Measurements from ENCODE around the gene RAN. TPM values are rescaled to one million over a fixed set of nuclear protein-coding genes. Genes with fewer than 3 reads are reported as not detected.

The RAN gene
- total and polyA plus RNA-seq, 9 of the 15 experiments (the other 6 are each of a cell fraction or from before 2014, with no cell fraction given), result 1,687 to 3,820 (median 2,300) TPM

DNA sequence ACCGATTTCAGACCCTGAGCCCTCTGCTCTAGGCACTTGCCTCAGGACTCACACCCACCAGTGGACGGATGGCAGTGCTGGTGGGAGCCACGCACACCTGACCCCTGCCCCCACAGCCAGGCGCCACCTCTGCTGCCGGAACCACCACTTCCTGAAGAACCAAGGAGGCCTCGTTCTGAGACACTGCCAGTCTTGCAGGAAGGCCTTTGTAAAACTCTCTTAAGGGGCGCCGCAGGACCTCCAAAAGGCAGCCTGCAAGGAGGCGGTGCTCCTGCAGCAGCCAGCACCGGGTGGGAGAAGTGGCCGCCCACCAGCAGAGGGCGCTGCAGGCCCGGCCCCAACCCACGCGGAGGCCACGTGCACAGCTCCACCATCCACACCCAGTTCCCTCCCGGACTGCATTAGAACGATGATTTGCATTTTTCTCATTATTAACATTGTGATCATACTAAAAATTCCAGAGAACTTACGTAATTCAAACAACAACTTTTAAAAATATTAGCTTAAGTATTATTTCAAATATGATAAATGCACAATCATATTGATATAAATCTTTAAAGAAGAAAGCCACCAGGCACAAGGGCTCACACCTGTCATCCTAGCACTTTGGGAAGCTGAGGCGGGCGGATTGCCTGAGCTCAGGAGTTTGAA lies 45.6 kb upstream of the RAN start (continued):
- TF ChIP-seq, protein P1, sequence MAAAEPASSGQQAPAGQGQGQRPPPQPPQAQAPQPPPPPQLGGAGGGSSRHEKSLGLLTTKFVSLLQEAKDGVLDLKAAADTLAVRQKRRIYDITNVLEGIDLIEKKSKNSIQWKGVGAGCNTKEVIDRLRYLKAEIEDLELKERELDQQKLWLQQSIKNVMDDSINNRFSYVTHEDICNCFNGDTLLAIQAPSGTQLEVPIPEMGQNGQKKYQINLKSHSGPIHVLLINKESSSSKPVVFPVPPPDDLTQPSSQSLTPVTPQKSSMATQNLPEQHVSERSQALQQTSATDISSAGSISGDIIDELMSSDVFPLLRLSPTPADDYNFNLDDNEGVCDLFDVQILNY (CRISPR knock-in tag; IDR thresholded peaks at IDR 0.05), result peak; percentile 50; the same call in 1 of the 2 replicates
- TF ChIP-seq HNRNPLL (IDR thresholded peaks at IDR 0.05; ENCODE audit: low read depth, low read length, poor library complexity, severe bottlenecking), result no peak
- TF ChIP-seq, protein P2, sequence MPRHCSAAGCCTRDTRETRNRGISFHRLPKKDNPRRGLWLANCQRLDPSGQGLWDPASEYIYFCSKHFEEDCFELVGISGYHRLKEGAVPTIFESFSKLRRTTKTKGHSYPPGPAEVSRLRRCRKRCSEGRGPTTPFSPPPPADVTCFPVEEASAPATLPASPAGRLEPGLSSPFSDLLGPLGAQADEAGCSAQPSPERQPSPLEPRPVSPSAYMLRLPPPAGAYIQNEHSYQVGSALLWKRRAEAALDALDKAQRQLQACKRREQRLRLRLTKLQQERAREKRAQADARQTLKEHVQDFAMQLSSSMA (CRISPR knock-in tag; IDR thresholded peaks at IDR 0.05), result 0 out of 2 replicates have a peak, but pooled peaks have one; percentile 54
- TF ChIP-seq FOXP1 (CRISPR knock-in tag; IDR thresholded peaks at IDR 0.05), result peak; percentile 94
- TF ChIP-seq MTA3 (IDR thresholded peaks at IDR 0.05; ENCODE audit: borderline replicate concordance), result no peak
- TF ChIP-seq, protein P3, sequence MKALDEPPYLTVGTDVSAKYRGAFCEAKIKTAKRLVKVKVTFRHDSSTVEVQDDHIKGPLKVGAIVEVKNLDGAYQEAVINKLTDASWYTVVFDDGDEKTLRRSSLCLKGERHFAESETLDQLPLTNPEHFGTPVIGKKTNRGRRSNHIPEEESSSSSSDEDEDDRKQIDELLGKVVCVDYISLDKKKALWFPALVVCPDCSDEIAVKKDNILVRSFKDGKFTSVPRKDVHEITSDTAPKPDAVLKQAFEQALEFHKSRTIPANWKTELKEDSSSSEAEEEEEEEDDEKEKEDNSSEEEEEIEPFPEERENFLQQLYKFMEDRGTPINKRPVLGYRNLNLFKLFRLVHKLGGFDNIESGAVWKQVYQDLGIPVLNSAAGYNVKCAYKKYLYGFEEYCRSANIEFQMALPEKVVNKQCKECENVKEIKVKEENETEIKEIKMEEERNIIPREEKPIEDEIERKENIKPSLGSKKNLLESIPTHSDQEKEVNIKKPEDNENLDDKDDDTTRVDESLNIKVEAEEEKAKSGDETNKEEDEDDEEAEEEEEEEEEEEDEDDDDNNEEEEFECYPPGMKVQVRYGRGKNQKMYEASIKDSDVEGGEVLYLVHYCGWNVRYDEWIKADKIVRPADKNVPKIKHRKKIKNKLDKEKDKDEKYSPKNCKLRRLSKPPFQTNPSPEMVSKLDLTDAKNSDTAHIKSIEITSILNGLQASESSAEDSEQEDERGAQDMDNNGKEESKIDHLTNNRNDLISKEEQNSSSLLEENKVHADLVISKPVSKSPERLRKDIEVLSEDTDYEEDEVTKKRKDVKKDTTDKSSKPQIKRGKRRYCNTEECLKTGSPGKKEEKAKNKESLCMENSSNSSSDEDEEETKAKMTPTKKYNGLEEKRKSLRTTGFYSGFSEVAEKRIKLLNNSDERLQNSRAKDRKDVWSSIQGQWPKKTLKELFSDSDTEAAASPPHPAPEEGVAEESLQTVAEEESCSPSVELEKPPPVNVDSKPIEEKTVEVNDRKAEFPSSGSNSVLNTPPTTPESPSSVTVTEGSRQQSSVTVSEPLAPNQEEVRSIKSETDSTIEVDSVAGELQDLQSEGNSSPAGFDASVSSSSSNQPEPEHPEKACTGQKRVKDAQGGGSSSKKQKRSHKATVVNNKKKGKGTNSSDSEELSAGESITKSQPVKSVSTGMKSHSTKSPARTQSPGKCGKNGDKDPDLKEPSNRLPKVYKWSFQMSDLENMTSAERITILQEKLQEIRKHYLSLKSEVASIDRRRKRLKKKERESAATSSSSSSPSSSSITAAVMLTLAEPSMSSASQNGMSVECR (CRISPR knock-in tag; IDR thresholded peaks at IDR 0.05), result peak; percentile 83
- TF ChIP-seq, protein P4, sequence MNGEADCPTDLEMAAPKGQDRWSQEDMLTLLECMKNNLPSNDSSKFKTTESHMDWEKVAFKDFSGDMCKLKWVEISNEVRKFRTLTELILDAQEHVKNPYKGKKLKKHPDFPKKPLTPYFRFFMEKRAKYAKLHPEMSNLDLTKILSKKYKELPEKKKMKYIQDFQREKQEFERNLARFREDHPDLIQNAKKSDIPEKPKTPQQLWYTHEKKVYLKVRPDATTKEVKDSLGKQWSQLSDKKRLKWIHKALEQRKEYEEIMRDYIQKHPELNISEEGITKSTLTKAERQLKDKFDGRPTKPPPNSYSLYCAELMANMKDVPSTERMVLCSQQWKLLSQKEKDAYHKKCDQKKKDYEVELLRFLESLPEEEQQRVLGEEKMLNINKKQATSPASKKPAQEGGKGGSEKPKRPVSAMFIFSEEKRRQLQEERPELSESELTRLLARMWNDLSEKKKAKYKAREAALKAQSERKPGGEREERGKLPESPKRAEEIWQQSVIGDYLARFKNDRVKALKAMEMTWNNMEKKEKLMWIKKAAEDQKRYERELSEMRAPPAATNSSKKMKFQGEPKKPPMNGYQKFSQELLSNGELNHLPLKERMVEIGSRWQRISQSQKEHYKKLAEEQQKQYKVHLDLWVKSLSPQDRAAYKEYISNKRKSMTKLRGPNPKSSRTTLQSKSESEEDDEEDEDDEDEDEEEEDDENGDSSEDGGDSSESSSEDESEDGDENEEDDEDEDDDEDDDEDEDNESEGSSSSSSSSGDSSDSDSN (IDR thresholded peaks at IDR 0.05; ENCODE audit: borderline replicate concordance in 1 of 2, low read depth in 2 of 2, low read length in 2 of 2), result no peak
- TF ChIP-seq, protein P5, sequence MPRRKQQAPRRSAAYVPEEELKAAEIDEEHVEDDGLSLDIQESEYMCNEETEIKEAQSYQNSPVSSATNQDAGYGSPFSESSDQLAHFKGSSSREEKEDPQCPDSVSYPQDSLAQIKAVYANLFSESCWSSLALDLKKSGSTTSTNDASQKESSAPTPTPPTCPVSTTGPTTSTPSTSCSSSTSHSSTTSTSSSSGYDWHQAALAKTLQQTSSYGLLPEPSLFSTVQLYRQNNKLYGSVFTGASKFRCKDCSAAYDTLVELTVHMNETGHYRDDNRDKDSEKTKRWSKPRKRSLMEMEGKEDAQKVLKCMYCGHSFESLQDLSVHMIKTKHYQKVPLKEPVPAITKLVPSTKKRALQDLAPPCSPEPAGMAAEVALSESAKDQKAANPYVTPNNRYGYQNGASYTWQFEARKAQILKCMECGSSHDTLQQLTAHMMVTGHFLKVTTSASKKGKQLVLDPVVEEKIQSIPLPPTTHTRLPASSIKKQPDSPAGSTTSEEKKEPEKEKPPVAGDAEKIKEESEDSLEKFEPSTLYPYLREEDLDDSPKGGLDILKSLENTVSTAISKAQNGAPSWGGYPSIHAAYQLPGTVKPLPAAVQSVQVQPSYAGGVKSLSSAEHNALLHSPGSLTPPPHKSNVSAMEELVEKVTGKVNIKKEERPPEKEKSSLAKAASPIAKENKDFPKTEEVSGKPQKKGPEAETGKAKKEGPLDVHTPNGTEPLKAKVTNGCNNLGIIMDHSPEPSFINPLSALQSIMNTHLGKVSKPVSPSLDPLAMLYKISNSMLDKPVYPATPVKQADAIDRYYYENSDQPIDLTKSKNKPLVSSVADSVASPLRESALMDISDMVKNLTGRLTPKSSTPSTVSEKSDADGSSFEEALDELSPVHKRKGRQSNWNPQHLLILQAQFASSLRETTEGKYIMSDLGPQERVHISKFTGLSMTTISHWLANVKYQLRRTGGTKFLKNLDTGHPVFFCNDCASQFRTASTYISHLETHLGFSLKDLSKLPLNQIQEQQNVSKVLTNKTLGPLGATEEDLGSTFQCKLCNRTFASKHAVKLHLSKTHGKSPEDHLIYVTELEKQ (CRISPR knock-in tag; IDR thresholded peaks at IDR 0.05), result no peak
- peak in 1 of 2 experiments; percentile 30; a peak in 1 of 4 replicates for TF ChIP-seq FOXK2 (conservative IDR thresholded peaks at IDR 0.05 in 1 of 2, IDR thresholded peaks at IDR 0.05 in 1 of 2; ENCODE audit: low read depth in 2 of 2)

Measured in K562 (cell line).